Thyroid gland (tissue), 4 donors: ENCODE data around the gene PRICKLE1.

Experiments used
- POLR2A ChIP-seq, 2 donors: fragments of 450-650 bp; IDR thresholded peaks; one replicate each; pipeline ENCODE4 v1.6.1; 2017; ENCODE audit warnings: antibody characterized with exemption in 2 of 2, mild to moderate bottlenecking in 2 of 2, moderate library complexity in 1 of 2
- TF ChIP-seq, protein P1 (sequence below), 6 experiments: fragments of 200-600 bp in 3 of 6; fragments of 450-650 bp in 3 of 6; sonication (generic) in 3 of 6; IDR thresholded peaks; one replicate each; pipeline ENCODE4 v1.5.1; 2016 to 2019; ENCODE audit warnings: antibody characterized with exemption in 6 of 6, mild to moderate bottlenecking in 2 of 6, inconsistent platforms in 1 of 6, moderate library complexity in 1 of 6

DNA sequence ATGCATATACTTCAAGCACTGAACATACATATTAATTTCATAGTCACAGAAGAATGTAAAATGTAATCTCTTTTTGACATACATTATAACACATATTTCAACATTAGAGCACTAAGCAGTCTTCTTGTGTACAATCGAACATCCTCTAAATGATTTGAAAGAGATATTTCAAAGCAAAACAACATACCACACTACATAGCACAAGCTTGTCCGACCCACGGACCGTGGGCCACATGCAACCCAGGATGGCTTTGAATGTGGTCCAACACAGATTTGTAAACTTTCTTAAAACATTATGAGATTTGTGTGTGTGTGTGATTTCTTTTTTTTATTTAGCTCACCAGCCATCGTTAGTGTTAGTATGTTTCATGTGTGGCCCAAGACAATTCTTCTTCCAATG, 7.0 kb downstream of the PRICKLE1 start:
- TF ChIP-seq, protein P1, sequence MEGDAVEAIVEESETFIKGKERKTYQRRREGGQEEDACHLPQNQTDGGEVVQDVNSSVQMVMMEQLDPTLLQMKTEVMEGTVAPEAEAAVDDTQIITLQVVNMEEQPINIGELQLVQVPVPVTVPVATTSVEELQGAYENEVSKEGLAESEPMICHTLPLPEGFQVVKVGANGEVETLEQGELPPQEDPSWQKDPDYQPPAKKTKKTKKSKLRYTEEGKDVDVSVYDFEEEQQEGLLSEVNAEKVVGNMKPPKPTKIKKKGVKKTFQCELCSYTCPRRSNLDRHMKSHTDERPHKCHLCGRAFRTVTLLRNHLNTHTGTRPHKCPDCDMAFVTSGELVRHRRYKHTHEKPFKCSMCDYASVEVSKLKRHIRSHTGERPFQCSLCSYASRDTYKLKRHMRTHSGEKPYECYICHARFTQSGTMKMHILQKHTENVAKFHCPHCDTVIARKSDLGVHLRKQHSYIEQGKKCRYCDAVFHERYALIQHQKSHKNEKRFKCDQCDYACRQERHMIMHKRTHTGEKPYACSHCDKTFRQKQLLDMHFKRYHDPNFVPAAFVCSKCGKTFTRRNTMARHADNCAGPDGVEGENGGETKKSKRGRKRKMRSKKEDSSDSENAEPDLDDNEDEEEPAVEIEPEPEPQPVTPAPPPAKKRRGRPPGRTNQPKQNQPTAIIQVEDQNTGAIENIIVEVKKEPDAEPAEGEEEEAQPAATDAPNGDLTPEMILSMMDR (IDR thresholded peaks at IDR 0.05): no peak
- TF ChIP-seq POLR2A (IDR thresholded peaks at IDR 0.05): no peak
